Activated T-helper 17 cell treated with anti-CD3 and anti-CD28 coated beads, Interleukin-2, amount 50 U/mL, for 72 hours (primary cell): Measurements from ENCODE around the gene WDFY4. TPM values are rescaled to one million over a fixed set of nuclear protein-coding genes. Genes with fewer than 3 reads are reported as not detected.

Experiments used
- ATAC-seq: fragments of 150-1000 bp; cut with Tn5 transposase; replicated peaks from 2 replicates; pipeline ENCODE4 v1.10.0; 2021; ENCODE audit warnings: mild to moderate bottlenecking, moderate library complexity
- H3K27ac Mint-ChIP-seq: one replicate; pipeline ENCODE4 v1.8.0; 2022; ENCODE audit warnings: mixed read lengths
- H3K27me3 Mint-ChIP-seq: one replicate; pipeline ENCODE4 v1.8.0; 2022; ENCODE audit warnings: mixed read lengths
- H3K36me3 Mint-ChIP-seq: one replicate; pipeline ENCODE4 v1.8.0; 2022; ENCODE audit warnings: low read depth, mild to moderate bottlenecking, mixed read lengths
- H3K4me1 Mint-ChIP-seq: one replicate; pipeline ENCODE4 v1.8.0; 2022; ENCODE audit warnings: mixed read lengths
- H3K4me3 Mint-ChIP-seq: one replicate; pipeline ENCODE4 v1.8.0; 2022; ENCODE audit warnings: mild to moderate bottlenecking, mixed read lengths
- H3K9me3 Mint-ChIP-seq: one replicate; pipeline ENCODE4 v1.8.0; 2022; ENCODE audit warnings: mixed read lengths
- total RNA-seq, 2 donors: library from RNA; stranded (reverse); gene quantifications; one replicate each; pipeline ENCODE4 v1.2.3, GENCODE V29; 2022

Gene WDFY4
- total RNA-seq, 2 donors from 2014 or later = 0.35 to 0.90 TPM

DNA sequence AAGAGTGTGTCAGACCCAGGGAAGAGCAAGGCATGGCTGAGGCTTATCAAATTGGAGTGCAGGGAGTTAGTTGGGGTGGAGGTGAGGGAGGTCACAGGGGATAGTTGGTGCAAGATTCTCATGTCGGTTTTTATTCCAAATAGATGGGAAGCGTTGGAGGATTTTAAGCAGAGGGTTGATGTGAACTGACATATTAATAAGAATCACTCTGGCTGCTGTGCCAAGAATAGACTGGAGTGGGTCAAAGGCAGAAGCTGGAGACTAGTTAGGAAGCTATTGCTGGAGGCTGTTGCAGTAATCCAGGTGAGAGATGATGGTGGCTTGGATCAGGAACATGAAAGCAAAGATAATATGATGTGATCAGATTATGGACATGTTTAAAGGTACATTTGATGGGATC lies 218.5 kb downstream of the WDFY4 start:
- Mint-ChIP-seq H3K36me3 (no peaks in the 10 kb centered on the region), H3K9me3 (no peaks in the 10 kb centered on the region), H3K4me3 (no peak overlapping the region), H3K4me1 (no peaks in the 10 kb centered on the region), H3K27me3 (peaks cover 7% of the 10 kb centered on the region), H3K27ac (no peak overlapping the region)
- ATAC-seq = no peak

DNA sequence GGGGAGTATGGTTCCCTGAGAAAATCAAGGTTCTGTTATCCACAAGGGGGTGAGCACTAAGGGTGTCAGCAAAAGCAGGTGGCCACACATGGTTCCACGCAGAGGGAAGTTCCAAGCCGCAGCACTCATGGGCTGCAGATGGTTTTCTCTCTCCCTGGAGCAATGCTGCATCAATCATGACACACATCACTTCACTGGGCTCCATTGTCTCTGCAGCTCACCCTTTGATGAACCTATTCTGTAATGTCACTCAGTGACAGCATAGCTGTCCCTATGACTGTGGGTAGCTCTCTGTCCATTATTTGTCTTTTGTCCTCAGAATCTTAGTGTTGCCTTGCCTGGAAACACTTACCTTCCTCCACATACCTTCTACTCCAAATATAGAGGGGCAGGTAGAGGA lies 220.2 kb downstream of the WDFY4 start:
- Mint-ChIP-seq H3K27ac (no peak overlapping the region), H3K27me3 (peaks cover 7% of the 10 kb centered on the region), H3K36me3 (no peaks in the 10 kb centered on the region), H3K4me3 (no peak overlapping the region), H3K9me3 (no peaks in the 10 kb centered on the region), H3K4me1 (no peaks in the 10 kb centered on the region)
- ATAC-seq = no peak

DNA sequence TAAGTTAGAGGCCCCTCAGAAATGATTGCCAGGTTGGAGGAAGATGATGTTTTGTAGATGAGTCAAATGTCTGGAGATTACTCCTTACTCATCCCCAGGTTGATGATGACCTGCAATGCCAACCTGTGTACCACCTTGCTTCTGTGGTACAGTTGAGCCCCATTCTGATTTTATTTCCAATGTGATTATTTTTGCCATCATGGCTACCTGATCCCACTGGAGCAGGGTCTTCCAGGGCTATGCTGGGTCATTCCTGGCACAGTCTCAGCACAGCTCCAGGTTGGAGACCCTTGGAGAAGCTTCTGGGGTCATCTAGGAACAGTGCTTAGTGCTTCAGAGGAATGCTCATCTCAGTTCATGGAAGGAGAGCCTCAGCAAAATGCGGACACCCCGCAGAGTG lies 220.6 kb downstream of the WDFY4 start:
- ATAC-seq = no peak
- H3K9me3 Mint-ChIP-seq = no peaks in the 10 kb centered on the region
- no peak overlapping the region for H3K4me3 Mint-ChIP-seq
- H3K4me1 Mint-ChIP-seq = no peaks in the 10 kb centered on the region
- no peak overlapping the region for H3K27ac Mint-ChIP-seq
- peaks cover 7% of the 10 kb centered on the region for H3K27me3 Mint-ChIP-seq
- H3K36me3 Mint-ChIP-seq = no peaks in the 10 kb centered on the region

DNA sequence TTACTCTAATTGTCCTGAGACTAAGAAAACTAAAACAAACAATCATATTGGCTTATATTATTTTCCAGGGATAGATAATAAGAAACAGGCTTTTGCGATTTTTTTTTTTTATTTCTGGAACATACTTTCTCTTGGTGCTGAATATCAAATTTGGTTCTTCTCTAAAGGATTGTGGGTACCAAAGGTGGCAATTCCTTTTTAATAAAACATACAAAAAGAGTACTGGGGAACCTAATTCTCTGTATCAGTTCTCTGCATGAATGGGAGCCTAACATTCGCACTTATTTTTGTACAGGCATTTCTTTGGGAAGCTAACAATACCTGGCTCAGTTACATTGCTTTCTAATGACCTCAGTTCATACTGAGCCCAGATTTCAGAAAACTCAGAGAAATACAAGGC lies 222.2 kb downstream of the WDFY4 start:
- no peaks in the 10 kb centered on the region for H3K36me3 Mint-ChIP-seq
- no peaks in the 10 kb centered on the region for H3K4me1 Mint-ChIP-seq
- H3K27ac Mint-ChIP-seq = no peak overlapping the region
- H3K27me3 Mint-ChIP-seq = peaks cover 7% of the 10 kb centered on the region
- ATAC-seq = no peak
- no peaks in the 10 kb centered on the region for H3K9me3 Mint-ChIP-seq
- H3K4me3 Mint-ChIP-seq = no peak overlapping the region

DNA sequence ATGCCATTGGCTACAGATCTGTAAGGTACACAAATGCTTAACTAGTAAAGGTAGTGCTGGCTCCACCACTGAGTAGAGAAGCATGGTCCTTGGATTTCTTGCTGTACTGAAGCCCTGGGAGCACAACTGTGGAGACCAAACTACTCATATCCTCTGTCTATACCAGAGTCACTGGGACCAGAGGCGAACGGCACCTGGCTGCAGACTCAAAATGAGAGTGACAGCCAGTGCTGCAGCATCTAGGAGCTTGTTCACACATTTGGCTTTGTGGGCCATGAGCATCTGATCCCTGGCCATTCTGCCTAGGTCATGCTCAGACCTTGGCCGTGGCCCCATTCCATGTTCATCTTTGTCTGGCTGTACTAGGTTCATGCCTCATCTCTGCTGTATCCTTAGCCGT lies 223.1 kb downstream of the WDFY4 start:
- Mint-ChIP-seq H3K27me3 (peaks cover 4% of the 10 kb centered on the region), H3K9me3 (no peaks in the 10 kb centered on the region), H3K27ac (no peak overlapping the region), H3K4me1 (no peaks in the 10 kb centered on the region), H3K4me3 (no peak overlapping the region), H3K36me3 (no peaks in the 10 kb centered on the region)
- no peak for ATAC-seq

DNA sequence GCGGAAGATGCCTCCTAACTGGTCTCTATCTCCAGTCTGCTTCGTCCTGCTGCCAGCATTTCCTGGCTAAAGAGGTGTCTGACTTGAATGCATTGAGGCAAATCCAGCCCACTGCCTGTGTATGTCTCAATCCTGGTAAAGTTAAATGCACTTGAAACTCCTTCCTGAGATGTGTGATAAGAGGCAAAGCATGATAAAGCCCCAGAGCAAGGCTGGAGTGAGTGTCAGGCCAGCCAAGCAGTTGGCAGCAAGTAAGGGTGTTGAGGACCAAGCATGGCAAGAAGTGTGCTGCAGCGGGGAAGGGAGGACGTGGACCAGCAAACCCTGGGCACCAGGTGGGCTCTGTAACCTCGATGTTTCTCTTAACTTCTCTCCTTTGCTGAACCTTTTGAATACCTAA lies 225.9 kb downstream of the WDFY4 start:
- peaks cover 17% of the 10 kb centered on the region for H3K27me3 Mint-ChIP-seq
- H3K36me3 Mint-ChIP-seq = no peaks in the 10 kb centered on the region
- no peak for ATAC-seq

DNA sequence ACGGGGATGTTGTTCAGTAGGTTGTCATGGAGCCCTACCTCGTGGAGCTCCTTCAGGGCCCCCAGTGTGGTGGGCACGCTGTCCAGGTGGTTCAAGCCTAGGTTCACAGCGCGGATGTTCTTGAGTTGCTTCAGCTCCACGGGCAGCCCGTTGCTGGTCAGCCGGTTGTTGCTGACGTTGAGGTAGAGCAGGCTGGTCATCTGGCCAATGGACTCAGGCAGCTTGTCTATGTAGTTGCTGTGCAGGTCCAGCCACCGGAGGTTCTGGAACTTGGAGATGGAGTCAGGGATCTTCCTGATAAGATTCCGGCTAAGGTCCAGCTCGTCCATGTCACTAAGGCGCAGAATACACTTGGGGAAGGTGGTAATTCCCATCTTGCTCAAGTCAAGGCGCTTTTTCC lies 229.0 kb downstream of the WDFY4 start:
- ATAC-seq = no peak
- H3K4me1 Mint-ChIP-seq = no peaks in the 10 kb centered on the region
- no peak overlapping the region for H3K27ac Mint-ChIP-seq
- no peaks in the 10 kb centered on the region for H3K36me3 Mint-ChIP-seq
- no peak overlapping the region for H3K4me3 Mint-ChIP-seq
- peaks cover 25% of the 10 kb centered on the region for H3K27me3 Mint-ChIP-seq
- no peaks in the 10 kb centered on the region for H3K9me3 Mint-ChIP-seq

More for the DNA sequence above, 225.9 kb downstream of the WDFY4 start:
- no peak overlapping the region for H3K27ac Mint-ChIP-seq
- no peaks in the 10 kb centered on the region for H3K9me3 Mint-ChIP-seq
- H3K4me1 Mint-ChIP-seq = no peaks in the 10 kb centered on the region
- no peak overlapping the region for H3K4me3 Mint-ChIP-seq

DNA sequence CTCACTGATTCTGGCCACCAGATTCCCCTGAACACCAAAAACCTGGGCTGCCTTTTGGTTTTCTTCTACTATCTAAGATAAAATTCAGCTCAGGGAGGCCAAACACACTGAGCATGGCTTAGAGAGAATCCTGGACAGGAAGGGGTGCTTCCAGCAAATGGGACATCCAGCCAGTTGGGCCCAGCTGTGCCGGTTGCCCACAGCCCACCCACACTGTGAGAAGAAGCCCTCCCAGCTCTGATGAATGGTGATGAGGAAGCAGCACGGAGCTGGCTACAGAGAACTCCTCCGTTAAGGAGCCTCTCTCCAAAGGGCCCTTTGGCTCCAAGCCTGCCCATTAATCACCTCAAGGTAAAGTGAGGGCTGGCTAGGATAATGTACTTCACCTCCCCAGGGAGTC lies 239.1 kb downstream of the WDFY4 start:
- Mint-ChIP-seq H3K27ac (no peak overlapping the region), H3K27me3 (peaks cover 2% of the 10 kb centered on the region), H3K4me3 (no peak overlapping the region), H3K4me1 (no peaks in the 10 kb centered on the region), H3K9me3 (no peaks in the 10 kb centered on the region), H3K36me3 (no peaks in the 10 kb centered on the region)
- no peak for ATAC-seq

DNA sequence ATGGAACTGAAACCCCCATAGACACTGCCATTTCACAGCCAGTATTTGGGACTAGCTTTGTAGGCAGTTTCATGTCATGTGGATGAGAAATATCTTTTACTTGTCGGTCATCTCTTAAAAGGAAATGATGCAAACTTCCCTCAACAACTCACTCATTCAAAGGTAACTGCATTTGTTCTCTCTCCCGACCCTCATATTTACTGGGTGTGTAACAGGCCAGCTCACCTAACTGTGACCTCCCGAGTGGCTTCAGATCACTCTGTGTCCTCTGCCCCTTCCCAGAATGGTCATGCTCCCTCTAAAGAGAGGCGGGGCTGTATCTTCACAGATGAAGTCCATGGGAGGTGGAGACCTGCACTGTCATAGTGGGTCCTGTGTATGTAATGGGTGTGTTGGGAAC lies 240.3 kb downstream of the WDFY4 start:
- no peak for ATAC-seq
- Mint-ChIP-seq H3K9me3 (no peaks in the 10 kb centered on the region), H3K27ac (no peak overlapping the region), H3K36me3 (no peaks in the 10 kb centered on the region), H3K4me3 (no peak overlapping the region), H3K4me1 (no peaks in the 10 kb centered on the region), H3K27me3 (peaks cover 5% of the 10 kb centered on the region)

DNA sequence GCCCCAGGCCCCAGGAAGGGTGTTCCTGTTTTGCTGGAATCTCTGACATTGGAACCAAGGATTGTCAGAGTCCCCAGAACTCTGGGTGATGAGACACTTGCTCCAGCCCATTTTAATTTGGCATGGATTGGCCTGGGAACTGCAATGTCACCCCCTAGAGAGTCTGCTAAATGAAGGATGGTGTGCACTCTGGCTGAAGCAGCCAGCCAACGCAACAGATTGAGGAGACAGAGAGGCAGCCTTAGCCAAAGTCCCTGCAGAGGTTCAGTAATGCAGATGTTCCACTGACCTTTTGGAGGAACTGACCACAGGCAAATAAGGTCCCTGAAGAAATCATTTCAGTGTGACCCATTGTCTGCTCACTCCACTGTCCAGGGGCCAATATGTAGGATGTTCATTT lies 241.6 kb downstream of the WDFY4 start:
- ATAC-seq = no peak
- Mint-ChIP-seq H3K4me3 (no peak overlapping the region), H3K36me3 (no peaks in the 10 kb centered on the region), H3K27ac (no peak overlapping the region), H3K27me3 (peaks cover 5% of the 10 kb centered on the region), H3K4me1 (no peaks in the 10 kb centered on the region), H3K9me3 (no peaks in the 10 kb centered on the region)

DNA sequence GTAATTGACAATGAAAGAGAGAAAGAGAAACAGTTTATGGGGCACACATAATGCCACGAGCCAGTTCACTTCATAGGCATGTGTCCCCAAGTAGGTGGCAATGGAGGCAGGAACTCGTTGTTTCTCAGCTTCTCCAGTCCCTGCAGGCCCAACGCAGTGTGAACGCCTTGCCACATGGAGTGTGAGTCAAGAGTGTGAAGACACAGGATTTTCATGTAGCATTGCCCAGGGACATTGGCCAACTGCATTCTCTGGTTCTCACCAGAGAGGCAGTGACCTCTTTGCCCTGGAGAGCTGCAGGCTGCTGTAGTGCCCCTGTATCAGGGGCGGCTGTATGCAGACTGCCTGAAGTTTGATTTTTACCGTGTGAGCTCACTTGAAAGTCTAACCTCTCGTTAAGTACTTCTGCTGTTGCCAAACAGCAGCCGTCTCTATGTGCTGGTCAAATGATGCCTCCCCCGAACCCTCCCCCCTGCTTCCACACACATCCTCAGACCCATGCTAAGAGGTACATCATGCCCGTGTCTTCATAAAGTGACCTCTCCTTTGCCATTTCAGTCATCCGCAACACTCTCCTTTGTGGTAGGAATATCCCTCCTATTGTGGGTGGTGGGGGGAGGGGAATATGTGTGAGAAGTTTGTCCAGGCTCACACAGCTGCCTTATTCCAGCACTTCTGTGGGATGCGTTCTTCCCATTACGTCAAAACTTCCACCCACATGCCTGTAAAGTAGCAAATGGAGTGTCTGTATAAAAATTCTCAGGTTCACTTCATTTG lies 242.3 kb downstream of the WDFY4 start:
- Mint-ChIP-seq H3K27ac (no peak overlapping the region), H3K36me3 (no peaks in the 10 kb centered on the region), H3K9me3 (no peaks in the 10 kb centered on the region), H3K27me3 (peaks cover 5% of the 10 kb centered on the region), H3K4me1 (no peaks in the 10 kb centered on the region), H3K4me3 (no peak overlapping the region)
- no peak for ATAC-seq

DNA sequence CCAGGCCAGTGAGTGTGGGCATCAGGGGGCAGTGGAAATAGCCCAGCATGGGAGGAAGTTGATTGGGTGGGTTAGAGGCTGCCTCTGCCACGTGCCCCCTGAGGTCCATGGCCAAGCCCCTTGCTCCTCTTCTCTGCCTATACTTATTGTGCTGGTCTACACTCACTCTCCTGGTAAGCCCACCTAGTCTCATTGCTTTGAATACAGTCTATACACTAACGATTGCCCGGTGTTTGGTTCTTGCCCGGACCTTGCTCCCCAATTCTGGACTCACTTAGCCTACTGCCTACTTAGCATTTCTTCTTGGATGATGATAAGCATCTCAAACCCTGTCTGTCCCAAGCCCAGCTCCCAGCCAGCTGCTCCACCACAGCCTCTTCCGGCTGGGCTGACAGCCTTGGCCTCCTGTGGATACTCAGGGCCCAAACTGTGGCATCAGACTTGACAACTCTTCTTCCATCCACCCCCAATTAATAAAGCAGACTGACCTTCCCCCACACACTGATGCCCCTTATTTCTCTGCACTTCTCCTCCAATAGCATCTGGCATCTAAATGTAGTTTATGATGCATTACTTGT lies 244.8 kb downstream of the WDFY4 start:
- Mint-ChIP-seq H3K4me3 (no peak overlapping the region), H3K36me3 (no peaks in the 10 kb centered on the region), H3K27me3 (peaks cover 5% of the 10 kb centered on the region), H3K27ac (no peak overlapping the region), H3K9me3 (no peaks in the 10 kb centered on the region), H3K4me1 (no peaks in the 10 kb centered on the region)
- no peak for ATAC-seq

DNA sequence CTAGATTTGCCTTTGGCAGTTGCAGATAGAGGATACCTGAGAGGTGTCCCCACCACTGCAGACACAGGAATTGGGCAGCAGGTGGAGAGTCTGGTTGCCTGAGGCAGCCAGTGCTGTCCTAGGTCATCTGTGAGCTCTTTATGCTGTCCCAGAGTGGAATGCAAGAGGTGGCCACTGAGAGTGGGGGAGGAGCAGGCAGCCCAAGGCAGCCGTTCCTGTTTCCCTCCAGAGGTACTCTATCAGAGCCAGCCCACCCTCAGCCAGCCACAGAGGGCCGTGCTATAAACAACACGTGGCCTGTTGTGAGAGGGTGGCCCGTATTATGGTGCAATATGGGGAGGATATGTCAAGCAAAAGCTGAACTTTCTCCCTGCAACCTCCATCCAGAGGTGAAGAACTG lies 246.5 kb downstream of the WDFY4 start:
- Mint-ChIP-seq H3K27me3 (peaks cover 5% of the 10 kb centered on the region), H3K4me3 (no peak overlapping the region), H3K4me1 (no peaks in the 10 kb centered on the region), H3K9me3 (no peaks in the 10 kb centered on the region), H3K27ac (no peak overlapping the region), H3K36me3 (no peaks in the 10 kb centered on the region)
- no peak for ATAC-seq

DNA sequence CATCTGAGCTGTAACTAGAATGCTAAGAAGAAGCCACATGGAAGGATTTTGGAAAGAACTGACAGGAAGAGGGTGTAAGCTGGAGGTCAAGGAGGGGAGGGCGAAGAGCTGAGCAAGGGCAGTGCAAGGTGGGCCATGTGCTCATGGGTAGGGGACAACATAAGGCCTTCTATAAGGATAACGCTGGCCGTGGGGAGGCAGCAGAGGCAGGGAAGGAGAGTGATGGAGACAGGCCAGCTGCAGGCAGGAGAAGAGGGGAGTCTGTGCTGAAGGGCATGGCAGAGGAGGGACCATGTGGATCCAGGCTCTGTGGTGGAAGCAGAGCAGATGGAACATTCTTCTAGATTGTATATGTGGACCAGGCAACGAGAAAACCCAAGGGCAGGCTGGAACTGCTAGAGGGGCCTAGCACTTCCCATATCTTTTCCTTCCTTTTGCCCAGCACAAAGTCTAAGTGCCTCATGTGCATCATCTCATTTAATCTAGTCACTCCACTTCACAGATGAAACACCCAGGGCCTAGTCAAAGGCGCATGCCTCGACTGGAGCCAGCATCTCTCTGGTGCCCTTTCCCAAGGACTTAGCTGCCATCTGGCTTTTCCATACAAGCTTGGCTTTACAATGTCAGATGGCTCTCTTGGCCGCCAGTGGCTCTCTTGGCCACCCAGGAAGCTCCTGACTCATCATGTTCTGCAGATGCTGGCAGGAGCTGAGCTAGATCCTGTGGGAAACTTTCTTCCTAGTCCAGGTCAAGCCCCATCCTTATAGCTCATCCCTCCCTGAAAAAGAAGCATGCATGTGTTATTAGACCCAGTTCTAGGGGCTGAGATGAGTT lies 248.4 kb downstream of the WDFY4 start:
- no peak overlapping the region for H3K27ac Mint-ChIP-seq
- no peak for ATAC-seq
- no peaks in the 10 kb centered on the region for H3K9me3 Mint-ChIP-seq
- H3K4me3 Mint-ChIP-seq = no peak overlapping the region
- H3K4me1 Mint-ChIP-seq = no peaks in the 10 kb centered on the region
- peaks cover 5% of the 10 kb centered on the region for H3K27me3 Mint-ChIP-seq
- no peaks in the 10 kb centered on the region for H3K36me3 Mint-ChIP-seq
